ENCODE data around the gene CDKN2A.

DNA sequence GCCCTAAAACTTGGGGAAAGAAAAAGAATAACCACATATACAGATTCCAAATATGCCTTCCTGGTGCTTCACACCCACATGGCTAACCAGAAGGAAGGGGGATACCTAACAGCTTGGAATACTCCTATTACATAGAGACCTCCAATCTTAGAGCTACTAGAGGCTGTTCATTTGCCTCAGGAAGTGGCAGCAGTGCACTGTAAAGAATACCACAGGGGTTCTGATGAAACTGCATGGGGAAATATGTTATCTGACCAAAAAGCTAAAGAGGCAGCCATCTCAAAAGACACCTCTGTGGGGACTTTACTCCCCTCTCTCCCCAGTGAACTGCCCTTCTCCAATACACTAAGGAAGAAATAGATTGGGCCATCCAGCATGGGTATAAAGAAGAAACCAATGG lies 66.4 kb downstream of the CDKN2A start:
- TF ChIP-seq YY1 (IDR thresholded peaks at IDR 0.05) = no peak
- TF ChIP-seq, protein P1, sequence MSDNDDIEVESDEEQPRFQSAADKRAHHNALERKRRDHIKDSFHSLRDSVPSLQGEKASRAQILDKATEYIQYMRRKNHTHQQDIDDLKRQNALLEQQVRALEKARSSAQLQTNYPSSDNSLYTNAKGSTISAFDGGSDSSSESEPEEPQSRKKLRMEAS (IDR thresholded peaks at IDR 0.05) = no peak
